Mesodermal cell (in vitro differentiated cells): ENCODE measurements around the gene UTRN.

Experiments
- H3K27ac ChIP-seq: 2 replicates; pipeline ENCODE4 v1.7.0; 2013; ENCODE audit warnings: mild to moderate bottlenecking, low read depth, low read length, moderate library complexity; ENCODE audit not compliant: severe bottlenecking
- H3K36me3 ChIP-seq: 2 replicates; pipeline ENCODE4 v1.7.1; 2013; ENCODE audit warnings: mild to moderate bottlenecking, low read length, moderate library complexity; ENCODE audit not compliant: control insufficient read depth, insufficient read depth
- H3K4me1 ChIP-seq: one replicate; pipeline ENCODE4 v1.7.1; 2013; ENCODE audit warnings: mild to moderate bottlenecking, low read length; ENCODE audit not compliant: insufficient read depth, control insufficient read depth, poor library complexity, severe bottlenecking
- H3K4me3 ChIP-seq: 2 replicates; pipeline ENCODE4 v1.7.0; 2013; ENCODE audit warnings: low read length, control low read depth, mild to moderate bottlenecking; ENCODE audit not compliant: insufficient read depth, poor library complexity, severe bottlenecking; ENCODE audit errors: extremely low read depth
- H3K9me3 ChIP-seq: 2 replicates; pipeline ENCODE4 v1.7.1; 2013; ENCODE audit warnings: mild to moderate bottlenecking, low read length, moderate library complexity; ENCODE audit not compliant: control insufficient read depth
- WGBS, 2 experiments: methylation state at CpG; one replicate each; pipeline ENCODE4 v1.1.5; 2013; ENCODE audit warnings: missing lambda C conversion rate in 2 of 2; ENCODE audit not compliant: insufficient coverage in 2 of 2; 5-methylcytosine and 5-hydroxymethylcytosine counted together

UTRN gene

GRCh38 chr6:144283646-144284477, 1.3 kb upstream of the UTRN start:
- 37 to 59% methylated on average over 5 of the region's 13 CpGs for WGBS, 2 experiments
- Histone ChIP-seq H3K36me3 (peaks cover 4% of the 10 kb centered on the region), H3K27ac (peak overlapping the region; percentile 94), H3K4me3 (peak overlapping the region; percentile 92), H3K4me1 (peaks cover 15% of the 10 kb centered on the region), H3K9me3 (no peaks in the 10 kb centered on the region)

- Histone ChIP-seq H3K36me3 (peaks cover 6% of the 10 kb centered on the region), H3K9me3 (no peaks in the 10 kb centered on the region), H3K4me1 (peaks cover 11% of the 10 kb centered on the region), H3K4me3 (peak overlapping the region; percentile 92), H3K27ac (peak overlapping the region; percentile 94)
- WGBS, 2 experiments, result 0% methylated on average over 1 to 3 of the region's 7 CpGs
Observed at GRCh38 chr6:144284478-144284782, 705 bp upstream of the UTRN start.

GRCh38 chr6:144285548-144285797, 338 bp downstream of the UTRN start:
- H3K27ac ChIP-seq, result peak overlapping the region; percentile 94
- H3K36me3 ChIP-seq, result peaks cover 12% of the 10 kb centered on the region
- peak overlapping the region; percentile 92 for H3K4me3 ChIP-seq
- WGBS, 2 experiments, result 0% methylated on average over 9 to 15 of the region's 15 CpGs
- H3K9me3 ChIP-seq, result no peaks in the 10 kb centered on the region
- H3K4me1 ChIP-seq, result peaks cover 11% of the 10 kb centered on the region

GRCh38 chr6:144285798-144286502, 815 bp downstream of the UTRN start:
- peaks cover 12% of the 10 kb centered on the region for H3K36me3 ChIP-seq
- peak overlapping the region; percentile 94 for H3K27ac ChIP-seq
- WGBS, 2 experiments, result 0% methylated on average over 27 to 36 of the region's 51 CpGs
- H3K4me3 ChIP-seq, result peak overlapping the region; percentile 92
- H3K9me3 ChIP-seq, result no peaks in the 10 kb centered on the region
- H3K4me1 ChIP-seq, result peaks cover 11% of the 10 kb centered on the region

- WGBS, 2 experiments, result 1% methylated on average over 36 to 40 of the region's 53 CpGs
- peak overlapping the region; percentile 94 for H3K27ac ChIP-seq
- peaks cover 17% of the 10 kb centered on the region for H3K36me3 ChIP-seq
- peak overlapping the region; percentile 92 for H3K4me3 ChIP-seq
- H3K4me1 ChIP-seq, result peaks cover 11% of the 10 kb centered on the region
- H3K9me3 ChIP-seq, result no peaks in the 10 kb centered on the region
Observed at GRCh38 chr6:144286503-144287393, 1.6 kb downstream of the UTRN start.

GRCh38 chr6:144289006-144289405, 3.9 kb downstream of the UTRN start:
- Histone ChIP-seq H3K4me3 (no peak overlapping the region), H3K4me1 (peaks cover 5% of the 10 kb centered on the region), H3K9me3 (no peaks in the 10 kb centered on the region), H3K36me3 (peaks cover 22% of the 10 kb centered on the region), H3K27ac (no peak overlapping the region)
- 100% methylated on average over 1 of the region's 1 CpG for WGBS, 2 experiments

GRCh38 chr6:144292372-144292771, 7.2 kb downstream of the UTRN start:
- Histone ChIP-seq H3K9me3 (no peaks in the 10 kb centered on the region), H3K36me3 (peaks cover 42% of the 10 kb centered on the region), H3K4me1 (peaks cover 5% of the 10 kb centered on the region), H3K4me3 (no peak overlapping the region), H3K27ac (no peak overlapping the region)
- WGBS, 2 experiments, result 100% methylated on average over 1 of the region's 3 CpGs; no CpG with 5 or more reads in 1 of the 2 experiments

GRCh38 chr6:144294016-144294415, 8.9 kb downstream of the UTRN start:
- Histone ChIP-seq H3K9me3 (no peaks in the 10 kb centered on the region), H3K27ac (no peak overlapping the region), H3K4me3 (no peak overlapping the region), H3K4me1 (no peaks in the 10 kb centered on the region), H3K36me3 (peaks cover 48% of the 10 kb centered on the region)

- Histone ChIP-seq H3K4me1 (no peaks in the 10 kb centered on the region), H3K27ac (no peak overlapping the region), H3K36me3 (peaks cover 43% of the 10 kb centered on the region), H3K9me3 (no peaks in the 10 kb centered on the region), H3K4me3 (no peak overlapping the region)
- no CpG with 5 or more reads among the region's 2 CpGs for WGBS, 2 experiments
Observed at GRCh38 chr6:144295211-144295610, 10.1 kb downstream of the UTRN start.

GRCh38 chr6:144295981-144296767, 11.0 kb downstream of the UTRN start:
- WGBS, 2 experiments, result 91 to 94% methylated on average over 3 to 4 of the region's 7 CpGs
- H3K9me3 ChIP-seq, result no peaks in the 10 kb centered on the region
- no peak overlapping the region for H3K27ac ChIP-seq
- no peak overlapping the region for H3K4me3 ChIP-seq
- peaks cover 43% of the 10 kb centered on the region for H3K36me3 ChIP-seq
- no peaks in the 10 kb centered on the region for H3K4me1 ChIP-seq
